K562 (cell line): ENCODE data around the gene PLAC9. TPM values are rescaled to one million over a fixed set of nuclear protein-coding genes. Genes with fewer than 3 reads are reported as not detected.

ENCODE experiments used
- ATAC-seq: fragments of 200-7000 bp; cut with Tn5 transposase; 3 replicates; pipeline ENCODE4 v1.9.1; 2020; ENCODE audit warnings: moderate library complexity
- BruUV-seq: library from RNA; stranded (reverse); fragments of 400-500 nt; replicated peaks from 2 replicates; lab custom pipeline; 2021; lab: Mats Ljungman, UMichigan
- CTCF ChIA-PET: fragments of 300-600 bp; formaldehyde crosslinking; extraction: SDS; loops from one replicate; lab custom pipeline; 2021; ENCODE audit warnings: low intra/inter-chr PET ratio; lab: Yijun Ruan, JAX
- POLR2A ChIA-PET: fragments of 300-600, 350-650 bp; sonication (Branson Sonifier 250); formaldehyde crosslinking; extraction: SDS; loops from one replicate; lab custom pipeline; 2021; ENCODE audit warnings: antibody characterized with exemption, inconsistent platforms; lab: Yijun Ruan, JAX
- DNase-seq, 4 experiments: peaks; one replicate each; pipeline versions ENCODE4 v3.0.0 to v3.0.0-alpha.2; 2011 to 2018; ENCODE audit warnings: low spot score in 3 of 4, mixed read lengths in 3 of 4; ENCODE audit errors: extremely low read depth in 1 of 4
- FAIRE-seq: peaks from 2 replicates; lab custom pipeline; 2011; peaks lifted over from hg19 to GRCh38; lab: Jason Lieb, UNC
- H2AFZ ChIP-seq: 2 replicates; pipeline ENCODE4 v1.6.0; 2011; ENCODE audit warnings: low read depth, low read length, control low read depth, inconsistent platforms
- H3K27ac ChIP-seq: fragments of 200-600 bp; 3 replicates; pipeline ENCODE4 v1.8.0; 2011; ENCODE audit warnings: low read depth, mild to moderate bottlenecking, control low read depth, inconsistent platforms, low read length, moderate library complexity, mixed read lengths; ENCODE audit errors: extremely low read depth
- H3K27me3 ChIP-seq, 2 experiments: fragments of 300-600 bp in 1 of 2; 2 replicates in 1 of 2; 3 replicates in 1 of 2; pipeline versions ENCODE4 v1.6.0 to v1.8.0; 2011; ENCODE audit warnings: inconsistent platforms in 2 of 2, low read length in 2 of 2, mild to moderate bottlenecking in 1 of 2, mixed read lengths in 1 of 2, moderate library complexity in 1 of 2; ENCODE audit not compliant: control insufficient read depth in 2 of 2, insufficient read depth in 2 of 2
- H3K36me3 ChIP-seq: fragments of 300-600 bp; 3 replicates; pipeline ENCODE4 v1.8.0; 2011; ENCODE audit warnings: mild to moderate bottlenecking, low read length, inconsistent platforms; ENCODE audit not compliant: control insufficient read depth, insufficient read depth
- H3K4me1 ChIP-seq, 2 experiments: fragments of 200-600 bp in 1 of 2; replicated peaks in 1 of 2; 2 replicates in 1 of 2; 3 replicates in 1 of 2; pipeline versions ENCODE4 v1.5.1 to v1.8.0; 2011; ENCODE audit warnings: inconsistent platforms in 2 of 2, low read length in 2 of 2, mild to moderate bottlenecking in 1 of 2, mixed read lengths in 1 of 2, moderate library complexity in 1 of 2; ENCODE audit not compliant: control insufficient read depth in 2 of 2, insufficient read depth in 2 of 2
- H3K4me2 ChIP-seq: 2 replicates; pipeline ENCODE4 v1.6.1; 2011; ENCODE audit warnings: low read length, control low read depth, inconsistent platforms, mixed read lengths; ENCODE audit not compliant: insufficient read depth
- H3K4me3 ChIP-seq: fragments of 200-600 bp; sonication (generic), shearing (Covaris generic); 2 replicates; pipeline ENCODE4 v1.5.1; 2016; ENCODE audit warnings: control low read depth, inconsistent platforms
- H3K79me2 ChIP-seq: fragments of 200-600 bp; 3 replicates; pipeline ENCODE4 v1.8.0; 2011; ENCODE audit warnings: low read length, inconsistent platforms; ENCODE audit not compliant: control insufficient read depth, insufficient read depth
- H3K9ac ChIP-seq, 2 experiments: 2 replicates each; pipeline versions ENCODE4 v1.6.0 to v1.6.1; 2011; ENCODE audit warnings: low read depth in 2 of 2, low read length in 2 of 2, control low read depth in 1 of 2, inconsistent platforms in 1 of 2, mild to moderate bottlenecking in 1 of 2, mixed read lengths in 1 of 2; ENCODE audit not compliant: insufficient read depth in 1 of 2
- H3K9me1 ChIP-seq: one replicate; pipeline ENCODE4 v1.6.0; 2011; ENCODE audit warnings: inconsistent platforms, mild to moderate bottlenecking, low read length, moderate library complexity; ENCODE audit not compliant: control insufficient read depth, insufficient read depth
- H3K9me3 ChIP-seq: replicated peaks from 2 replicates; pipeline ENCODE4 v1.5.1; 2011; ENCODE audit warnings: low read depth, low read length, inconsistent platforms; ENCODE audit not compliant: control insufficient read depth, insufficient read depth
- H4K20me1 ChIP-seq: replicated peaks from 2 replicates; pipeline ENCODE4 v1.6.1; 2011; ENCODE audit warnings: low read length, inconsistent platforms, mixed read lengths; ENCODE audit not compliant: control insufficient read depth, insufficient read depth
- BCL6 ChIP-seq: fragments of 250-450 bp; sonication (Bioruptor Pico); IDR thresholded peaks from 2 replicates; pipeline ENCODE4 v1.4.0; 2020
- FOXJ2 ChIP-seq: fragments of 200-800 bp; sonication (Bioruptor generic); IDR thresholded peaks from 2 replicates; pipeline ENCODE4 v1.6.1; 2016; ENCODE audit warnings: missing genetic modification characterization, missing compliant biosample characterization
- ILK ChIP-seq: fragments of 450-650 bp; IDR thresholded peaks from 2 replicates; pipeline ENCODE4 v1.6.1; 2016; ENCODE audit warnings: missing genetic modification characterization, low read depth, mild to moderate bottlenecking, missing compliant biosample characterization, moderate library complexity, borderline replicate concordance
- IRF2 ChIP-seq: sonication (generic); formaldehyde crosslinking; IDR thresholded peaks from 2 replicates; pipeline ENCODE4 v1.8.1; 2022; ENCODE audit warnings: mild to moderate bottlenecking, missing genetic modification reagents
- KLF13 ChIP-seq: fragments of 450-650 bp; IDR thresholded peaks from 2 replicates; pipeline ENCODE4 v1.6.1; 2016; ENCODE audit warnings: missing genetic modification characterization, low read depth, mild to moderate bottlenecking, missing compliant biosample characterization, moderate library complexity, borderline replicate concordance
- MAFF ChIP-seq: IDR thresholded peaks from 2 replicates; pipeline ENCODE4 v1.6.1; 2012; ENCODE audit warnings: low read length, improper control_type of control experiment
- NFATC3 ChIP-seq: fragments of 450-650 bp; IDR thresholded peaks from 2 replicates; pipeline ENCODE4 v1.6.1; 2017; ENCODE audit warnings: mild to moderate bottlenecking
- POLR2AphosphoS5 ChIP-seq: IDR thresholded peaks from 2 replicates; pipeline ENCODE4 v1.6.1; 2011; ENCODE audit warnings: mild to moderate bottlenecking, low read depth, low read length, moderate library complexity; ENCODE audit not compliant: control insufficient read depth, insufficient read depth
- PTTG1 ChIP-seq: fragments of 450-650 bp; IDR thresholded peaks from 2 replicates; pipeline ENCODE4 v1.6.1; 2016; ENCODE audit warnings: low read depth, mild to moderate bottlenecking, missing genetic modification characterization, missing compliant biosample characterization
- REST ChIP-seq, 2 experiments: fragments of 450-650 bp; formaldehyde crosslinking in 1 of 2; IDR thresholded peaks; 2 replicates each; pipeline versions ENCODE4 v1.4.0 to v1.6.1; 2014 to 2020; ENCODE audit warnings: mild to moderate bottlenecking in 2 of 2, borderline replicate concordance in 1 of 2, low read depth in 1 of 2
- SMAD1 ChIP-seq: fragments of 150-350 bp; IDR thresholded peaks from 2 replicates; pipeline ENCODE4 v1.6.1; 2014; ENCODE audit warnings: low read length, low read depth; ENCODE audit not compliant: partially characterized antibody
- SRSF1 ChIP-seq: fragments of 200-400 bp; formaldehyde crosslinking; IDR thresholded peaks from 2 replicates; pipeline ENCODE4 v1.6.1; 2017; ENCODE audit warnings: mild to moderate bottlenecking, low read depth, low read length, moderate library complexity
- ZNF174 ChIP-seq: fragments of 250-450 bp; sonication (Bioruptor Pico); IDR thresholded peaks from 2 replicates; pipeline ENCODE4 v1.4.0; 2020; ENCODE audit warnings: mild to moderate bottlenecking
- ZNF445 ChIP-seq: fragments of 250-450 bp; sonication (Bioruptor Pico); IDR thresholded peaks from 2 replicates; pipeline ENCODE4 v1.4.0; 2020; ENCODE audit warnings: low read depth, mild to moderate bottlenecking, moderate library complexity
- ZNF780A ChIP-seq: fragments of 250-450 bp; sonication (Bioruptor Pico); IDR thresholded peaks from 2 replicates; pipeline ENCODE4 v1.5.0; 2021; ENCODE audit warnings: mild to moderate bottlenecking
- WGBS: fragments of 100-300 bp; shearing (Covaris generic); methylation state at CpG from one replicate; pipeline ENCODE4 v1.1.6; 2016; ENCODE audit warnings: low coverage, mixed read lengths; ENCODE audit not compliant: insufficient coverage; ENCODE audit errors: missing lambda C conversion rate; 5-methylcytosine and 5-hydroxymethylcytosine counted together
- in situ Hi-C: fragments of 300-500 bp; cut with MboI; formaldehyde crosslinking; loops from 4 replicates; pipeline ENCODE4 v1.15.0; 2018; ENCODE audit warnings: inconsistent platforms, mixed read lengths
- intact Hi-C: fragments of 100-400 bp; cut with micrococcal nuclease; formaldehyde crosslinking; loops from 2 replicates; pipeline ENCODE4 v1.14.2; 2022
- polyA plus RNA-seq, 8 experiments: library from polyadenylated mRNA; depleted of rRNA in 4 of 8; stranded (reverse) in 5 of 8; unstranded in 3 of 8; fragments of >200 nt; fragmentation: Nextera tagmentation in 2 of 8; fragmentation: Illumina TruSeq in 1 of 8; extraction: Ambion mirVana in 2 of 8; extraction: Trizol in 1 of 8; gene quantifications; 2 replicates each; pipeline versions ENCODE4 v1.2.1 to v1.2.3, GENCODE V29; 2011 to 2014; ENCODE audit warnings: inconsistent platforms in 1 of 8, missing spikeins in 1 of 8
- total RNA-seq, 7 experiments: library from RNA; depleted of rRNA in 6 of 7; stranded (reverse); fragments of >200 nt in 6 of 7; fragmentation: Illumina TruSeq in 2 of 7; extraction: Trizol in 2 of 7; gene quantifications; 2 replicates each; pipeline versions ENCODE4 v1.2.1 to v1.2.3, GENCODE V29; 2011 to 2021; ENCODE audit warnings: low replicate concordance in 1 of 7

PLAC9 gene
- total and polyA plus RNA-seq, 9 of the 15 experiments (the other 6 are each of a cell fraction or from before 2014, with no cell fraction given) = not detected

GRCh38 chr10:80157561-80157960 is 25.0 kb downstream of the PLAC9 start:
- Histone ChIP-seq H3K9me1 (no peaks in the 10 kb centered on the region), H3K4me3 (no peak overlapping the region), H3K9me3 (no peaks in the 10 kb centered on the region), H3K9ac (no peak overlapping the region), H3K27ac (no peak overlapping the region), H2AFZ (no peak overlapping the region), H3K4me2 (no peak overlapping the region), H4K20me1 (no peaks in the 10 kb centered on the region), H3K79me2 (no peaks in the 10 kb centered on the region), H3K27me3 (no peaks in the 10 kb centered on the region), H3K4me1 (peaks cover 20 to 22% of the 10 kb centered on the region in 2 experiments), H3K36me3 (peaks cover 96% of the 10 kb centered on the region)
- DNase-seq = no peak
- intact Hi-C loops (no loop called here), in situ Hi-C loops (no loop called here)
- no peak for ATAC-seq
- CTCF ChIA-PET = no interaction called here
- POLR2A ChIA-PET = no interaction called here
- no TSS peak for BruUV-seq
- FAIRE-seq = no peak
- 95% methylated on average over 14 of the region's 14 CpGs for WGBS
- TF ChIP-seq ZNF780A (CRISPR knock-in tag) = no peak
- TF ChIP-seq ZNF174 (CRISPR knock-in tag) = no peak
- TF ChIP-seq KLF13 (tag) = no peak
- no peak for TF ChIP-seq POLR2AphosphoS5
- TF ChIP-seq FOXJ2 (tag) = no peak
- no peak for TF ChIP-seq BCL6 (CRISPR knock-in tag)
- no peak for TF ChIP-seq ZNF445 (CRISPR knock-in tag)
- TF ChIP-seq NFATC3 = no peak
- TF ChIP-seq MAFF = no peak
- TF ChIP-seq SRSF1 = no peak
- TF ChIP-seq IRF2 = no peak
- TF ChIP-seq ILK (tag) = no peak
- no peak for TF ChIP-seq REST (IDR thresholded peaks at IDR 0.05; ENCODE audit: borderline replicate concordance)
- TF ChIP-seq REST (CRISPR knock-in tag; IDR thresholded peaks at IDR 0.05; ENCODE audit: low read depth) = no peak
- no peak for TF ChIP-seq PTTG1 (tag)
- TF ChIP-seq SMAD1 = no peak
